H1 (cell line): Measurements from ENCODE around the gene TM4SF18. TPM values are rescaled to one million over a fixed set of nuclear protein-coding genes. Genes with fewer than 3 reads are reported as not detected.

Experiments
- CTCF ChIA-PET: fragments of 300-600 bp; sonication (Branson Sonifier 250); formaldehyde crosslinking; loops from one replicate; lab custom pipeline; 2021; ENCODE audit not compliant: partially characterized antibody; lab: Charles Lee
- POLR2A ChIA-PET: fragments of 300-600 bp; sonication (Branson Sonifier 250); formaldehyde crosslinking; loops from one replicate; lab custom pipeline; 2021; ENCODE audit warnings: inconsistent platforms; ENCODE audit not compliant: partially characterized antibody; lab: Charles Lee
- DNase-seq, 2 experiments: peaks; one replicate each; pipeline versions ENCODE4 v3.0.0 to v3.0.0-alpha.2; 2010 to 2022; ENCODE audit warnings: low spot score in 2 of 2, low read depth in 1 of 2, mixed read lengths in 1 of 2
- FAIRE-seq: peaks from 2 replicates; lab custom pipeline; 2011; peaks lifted over from hg19 to GRCh38; lab: Jason Lieb, UNC
- H2AFZ ChIP-seq: 2 replicates; pipeline ENCODE4 v1.8.1; 2012; ENCODE audit warnings: low read length, inconsistent platforms
- H2AK5ac ChIP-seq: 2 replicates; pipeline ENCODE4 v1.6.1; 2013; ENCODE audit warnings: low read depth, low read length
- H2BK120ac ChIP-seq: replicated peaks from 2 replicates; pipeline ENCODE3; 2013; ENCODE audit warnings: low read depth, low read length, inconsistent platforms
- H2BK12ac ChIP-seq: 2 replicates; pipeline ENCODE4 v1.6.1; 2013; ENCODE audit warnings: low read depth, low read length
- H2BK15ac ChIP-seq: 2 replicates; pipeline ENCODE4 v1.6.1; 2013; ENCODE audit warnings: low read length
- H2BK20ac ChIP-seq: 2 replicates; pipeline ENCODE4 v1.6.1; 2013; ENCODE audit warnings: low read length
- H2BK5ac ChIP-seq: 2 replicates; pipeline ENCODE4 v1.6.1; 2013; ENCODE audit warnings: low read depth, low read length
- H3K14ac ChIP-seq: 2 replicates; pipeline ENCODE4 v1.6.1; 2013; ENCODE audit warnings: inconsistent platforms; ENCODE audit not compliant: insufficient read length
- H3K18ac ChIP-seq: 2 replicates; pipeline ENCODE4 v1.6.1; 2013; ENCODE audit warnings: low read length; ENCODE audit errors: extremely low read depth
- H3K23ac ChIP-seq: 2 replicates; pipeline ENCODE4 v1.6.1; 2013; ENCODE audit warnings: inconsistent platforms; ENCODE audit not compliant: insufficient read length
- H3K23me2 ChIP-seq: 2 replicates; pipeline ENCODE4 v1.6.1; 2013; ENCODE audit warnings: low read depth, low read length
- H3K27ac ChIP-seq: 2 replicates; pipeline ENCODE4 v1.6.1; 2011; ENCODE audit warnings: low read depth, low read length, inconsistent platforms
- H3K27me3 ChIP-seq, 4 experiments: replicated peaks in 1 of 4; 1 replicate in 1 of 4; 2 replicates in 3 of 4; pipeline versions ENCODE4 v1.6.1 to v1.8.1; 2011 to 2013; ENCODE audit warnings: low read length in 3 of 4, mild to moderate bottlenecking in 3 of 4, inconsistent platforms in 2 of 4, mixed read lengths in 2 of 4, moderate library complexity in 1 of 4; ENCODE audit not compliant: control insufficient read depth in 3 of 4, insufficient read depth in 3 of 4; ENCODE audit errors: extremely low read depth in 1 of 4
- H3K36me3 ChIP-seq, 4 experiments: 2 replicates each; pipeline versions ENCODE4 v1.6.1 to v1.8.1; 2011 to 2013; ENCODE audit warnings: mild to moderate bottlenecking in 4 of 4, low read length in 3 of 4, moderate library complexity in 2 of 4, control low read depth in 1 of 4, inconsistent platforms in 1 of 4; ENCODE audit not compliant: insufficient read depth in 4 of 4, control insufficient read depth in 2 of 4
- H3K4ac ChIP-seq: replicated peaks from 2 replicates; pipeline ENCODE3; 2013; ENCODE audit warnings: low read length, low read depth, mixed read lengths, inconsistent platforms; ENCODE audit not compliant: insufficient read length
- H3K4me1 ChIP-seq, 4 experiments: replicated peaks in 1 of 4; 1 replicate in 1 of 4; 2 replicates in 3 of 4; pipeline versions ENCODE4 v1.6.1 to v1.8.1; 2011 to 2013; ENCODE audit warnings: low read length in 3 of 4, inconsistent platforms in 2 of 4, mixed read lengths in 1 of 4; ENCODE audit not compliant: insufficient read depth in 4 of 4, control insufficient read depth in 3 of 4
- H3K4me2 ChIP-seq, 2 experiments: 2 replicates each; pipeline versions ENCODE4 v1.6.1 to v1.8.1; 2011 to 2013; ENCODE audit warnings: low read depth in 2 of 2, low read length in 2 of 2, control low read depth in 1 of 2, inconsistent platforms in 1 of 2, mild to moderate bottlenecking in 1 of 2; ENCODE audit not compliant: insufficient read depth in 1 of 2
- H3K4me3 ChIP-seq, 4 experiments: fragments of 200-600, 300-600 bp in 1 of 4; sonication (generic), shearing (Covaris generic), sonication (Bioruptor Twin) in 1 of 4; 2 replicates each; pipeline versions ENCODE4 v1.5.1 to v1.8.1; 2011 to 2016; ENCODE audit warnings: low read length in 4 of 4, low read depth in 3 of 4, control low read depth in 2 of 4, inconsistent platforms in 2 of 4, mild to moderate bottlenecking in 2 of 4, mixed read lengths in 1 of 4, moderate library complexity in 1 of 4; ENCODE audit not compliant: insufficient read depth in 2 of 4; ENCODE audit errors: extremely low read depth in 1 of 4
- H3K56ac ChIP-seq: replicated peaks from 2 replicates; pipeline ENCODE3; 2013; ENCODE audit warnings: low read depth, mild to moderate bottlenecking, mixed read lengths, low read length, inconsistent platforms; ENCODE audit not compliant: insufficient read length
- H3K79me1 ChIP-seq: 2 replicates; pipeline ENCODE4 v1.6.1; 2013; ENCODE audit warnings: low read depth, low read length, control low read depth
- H3K79me2 ChIP-seq, 2 experiments: 2 replicates each; pipeline versions ENCODE4 v1.6.1 to v1.8.1; 2012 to 2013; ENCODE audit warnings: low read length in 2 of 2, mild to moderate bottlenecking in 2 of 2, inconsistent platforms in 1 of 2; ENCODE audit not compliant: insufficient read depth in 2 of 2, control insufficient read depth in 1 of 2
- H3K9ac ChIP-seq, 4 experiments: replicated peaks in 1 of 4; 1 replicate in 1 of 4; 2 replicates in 3 of 4; pipeline versions ENCODE4 v1.6.1 to v1.8.1; 2011 to 2013; ENCODE audit warnings: low read depth in 3 of 4, low read length in 3 of 4, control low read depth in 2 of 4, mild to moderate bottlenecking in 2 of 4, moderate library complexity in 2 of 4, inconsistent platforms in 1 of 4; ENCODE audit errors: extremely low read depth in 1 of 4
- H3K9me3 ChIP-seq, 2 experiments: 2 replicates each; pipeline versions ENCODE4 v1.6.1 to v1.8.1; 2012 to 2013; ENCODE audit warnings: mild to moderate bottlenecking in 2 of 2, moderate library complexity in 2 of 2, control low read depth in 1 of 2, inconsistent platforms in 1 of 2, low read depth in 1 of 2, low read length in 1 of 2, mixed read lengths in 1 of 2; ENCODE audit not compliant: insufficient read depth in 2 of 2
- H4K20me1 ChIP-seq, 2 experiments: replicated peaks in 1 of 2; 2 replicates each; pipeline versions ENCODE3 to v1.8.1; 2011 to 2013; ENCODE audit warnings: inconsistent platforms in 2 of 2, low read length in 2 of 2, mild to moderate bottlenecking in 1 of 2; ENCODE audit not compliant: insufficient read depth in 2 of 2, control insufficient read depth in 1 of 2
- H4K5ac ChIP-seq: 2 replicates; pipeline ENCODE4 v1.6.1; 2013; ENCODE audit warnings: low read length, low read depth, mixed read lengths, inconsistent platforms; ENCODE audit not compliant: insufficient read length
- H4K8ac ChIP-seq: 2 replicates; pipeline ENCODE4 v1.8.0; 2013; ENCODE audit warnings: mild to moderate bottlenecking, moderate library complexity, low read length, inconsistent platforms; ENCODE audit not compliant: insufficient read depth; ENCODE audit errors: extremely low read depth
- H4K91ac ChIP-seq: replicated peaks from 2 replicates; pipeline ENCODE3; 2013; ENCODE audit warnings: low read length, mixed read lengths, inconsistent platforms; ENCODE audit not compliant: insufficient read length
- ASH2L ChIP-seq: fragments of 200-600, 300-600 bp; sonication (generic); IDR thresholded peaks from one replicate; pipeline ENCODE4 v1.7.1; 2017; ENCODE audit warnings: low read length
- CHD2 ChIP-seq: IDR thresholded peaks from 2 replicates; pipeline ENCODE4 v1.6.1; 2012; ENCODE audit warnings: low read length, improper control_type of control experiment
- EGR1 ChIP-seq: IDR thresholded peaks from 2 replicates; pipeline ENCODE4 v1.6.1; 2011; ENCODE audit warnings: low read depth, low read length, borderline replicate concordance
- GABPA ChIP-seq: IDR thresholded peaks from 2 replicates; pipeline ENCODE4 v1.6.1; 2011; ENCODE audit warnings: mild to moderate bottlenecking, low read length, moderate library complexity, borderline replicate concordance; ENCODE audit not compliant: insufficient read depth
- NANOG ChIP-seq: IDR thresholded peaks from 2 replicates; pipeline ENCODE4 v1.6.1; 2011; ENCODE audit warnings: low read length, low read depth, mild to moderate bottlenecking, inconsistent platforms; ENCODE audit not compliant: insufficient read depth, poor library complexity, severe bottlenecking
- RBBP5 ChIP-seq: IDR thresholded peaks from 2 replicates; pipeline ENCODE4 v1.7.1; 2012; ENCODE audit warnings: low read depth, mild to moderate bottlenecking, inconsistent platforms, low read length, moderate library complexity, borderline replicate concordance
- RNF2 ChIP-seq: fragments of 200-900, 300-1000 bp; sonication (generic); IDR thresholded peaks from 2 replicates; pipeline ENCODE4 v1.7.1; 2016; ENCODE audit warnings: borderline replicate concordance, low read depth, mild to moderate bottlenecking, antibody characterized with exemption, low read length; ENCODE audit not compliant: poor library complexity, severe bottlenecking; ENCODE audit errors: missing control alignments
- SP4 ChIP-seq: IDR thresholded peaks from 2 replicates; pipeline ENCODE4 v1.6.1; 2012; ENCODE audit warnings: low read length, inconsistent platforms
- SUZ12 ChIP-seq: fragments of 200-600 bp; sonication (generic); IDR thresholded peaks from 2 replicates; pipeline ENCODE4 v1.6.1; 2012; ENCODE audit warnings: mild to moderate bottlenecking, inconsistent platforms, low read length, moderate library complexity, mixed read lengths
- YY1 ChIP-seq: IDR thresholded peaks from 2 replicates; pipeline ENCODE4 v1.6.1; 2011; ENCODE audit warnings: low read depth, mild to moderate bottlenecking, low read length
- ZNF274 ChIP-seq: IDR thresholded peaks from 2 replicates; pipeline ENCODE4 v1.7.0; 2012; ENCODE audit warnings: low read length, borderline replicate concordance; ENCODE audit errors: extremely low read depth
- WGBS, 2 experiments: shearing (Covaris generic) in 1 of 2; methylation state at CpG; one replicate each; pipeline versions ENCODE4 v1.1.6 to v1.1.7; 2013 to 2015; ENCODE audit warnings: low lambda C conversion rate in 2 of 2, mixed read lengths in 2 of 2, inconsistent platforms in 1 of 2, low coverage in 1 of 2, missing lambda C conversion rate in 1 of 2; ENCODE audit not compliant: insufficient replicate concordance in 2 of 2, insufficient coverage in 1 of 2, insufficient read length in 1 of 2; ENCODE audit errors: extremely low coverage in 1 of 2, missing lambda C conversion rate in 1 of 2; 5-methylcytosine and 5-hydroxymethylcytosine counted together
- polyA plus RNA-seq, 7 experiments: library from polyadenylated mRNA; depleted of rRNA in 3 of 7; stranded (reverse) in 5 of 7; unstranded in 2 of 7; fragments of >200 nt in 5 of 7; fragments of 200-250 nt in 2 of 7; gene quantifications; 1 replicate in 5 of 7; 2 replicates in 1 of 7; 4 replicates in 1 of 7; pipeline versions ENCODE4 v1.2.1 to v1.2.3, GENCODE V29; 2011 to 2013; ENCODE audit warnings: missing spikeins in 2 of 7, mixed read lengths in 2 of 7
- total RNA-seq: library from RNA; stranded (reverse); fragmentation: NEBNext Ultra II Directional; extraction: Animal tissue kit (Norgen Biotek cat#: 25700); gene quantifications from 2 replicates; pipeline ENCODE4 v1.2.1, GENCODE V29; 2021
- TF ChIP-seq, protein P1 (sequence below): IDR thresholded peaks from 2 replicates; pipeline ENCODE4 v1.6.1; 2011; ENCODE audit warnings: low read length, improper control_type of control experiment

The TM4SF18 gene
- total and polyA plus RNA-seq, 2 of the 8 experiments (the other 6 are each of a cell fraction or from before 2014, with no cell fraction given): 2.9 to 13.6 TPM

GRCh38 chr3:149306751-149307434 lies 26.5 kb downstream of the TM4SF18 start:
- no peak overlapping the region for H3K18ac ChIP-seq
- no peak overlapping the region for H3K27ac ChIP-seq
- no peaks in the 10 kb centered on the region for H3K79me1 ChIP-seq
- H2BK120ac ChIP-seq: no peak overlapping the region
- TF ChIP-seq RNF2 (no peak), RBBP5 (no peak), CHD2 (no peak), YY1 (no peak), GABPA (no peak), NANOG (no peak), SP4 (no peak), SUZ12 (no peak), ZNF274 (no peak), ASH2L (no peak), EGR1 (no peak)
- TF ChIP-seq, protein P1, sequence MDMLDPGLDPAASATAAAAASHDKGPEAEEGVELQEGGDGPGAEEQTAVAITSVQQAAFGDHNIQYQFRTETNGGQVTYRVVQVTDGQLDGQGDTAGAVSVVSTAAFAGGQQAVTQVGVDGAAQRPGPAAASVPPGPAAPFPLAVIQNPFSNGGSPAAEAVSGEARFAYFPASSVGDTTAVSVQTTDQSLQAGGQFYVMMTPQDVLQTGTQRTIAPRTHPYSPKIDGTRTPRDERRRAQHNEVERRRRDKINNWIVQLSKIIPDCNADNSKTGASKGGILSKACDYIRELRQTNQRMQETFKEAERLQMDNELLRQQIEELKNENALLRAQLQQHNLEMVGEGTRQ: no peak
- TF ChIP-seq, all 59 proteins: peak for 0
- CTCF ChIA-PET: interaction anchor here (0.7 to 1.5 kb wide), 3 partner anchors 14 to 187 kb away, joined by 3 to 5 read pairs (median 3); no protein-coding TSS in a partner anchor
- Histone ChIP-seq H2AFZ (no peak overlapping the region), H2BK5ac (no peak overlapping the region), H3K23ac (no peak overlapping the region), H3K9ac (no peak overlapping the region), H3K4me3 (no peak overlapping the region), H3K56ac (no peak overlapping the region), H2BK20ac (no peak overlapping the region; the same call in 1 of the 2 replicates), H2BK15ac (no peak overlapping the region), H4K8ac (no peak overlapping the region), H3K27me3 (no peaks in the 10 kb centered on the region), H4K20me1 (no peaks in the 10 kb centered on the region), H3K79me2 (no peaks in the 10 kb centered on the region), H3K36me3 (no peaks in the 10 kb centered on the region), H2BK12ac (no peak overlapping the region), H3K4ac (no peak overlapping the region), H2AK5ac (no peak overlapping the region), H3K14ac (no peak overlapping the region), H3K23me2 (no peaks in the 10 kb centered on the region), H3K4me2 (no peak overlapping the region), H4K5ac (no peak overlapping the region), H3K9me3 (no peaks in the 10 kb centered on the region), H4K91ac (no peak overlapping the region), H3K4me1 (no peaks in the 10 kb centered on the region)
- POLR2A ChIA-PET: no interaction called here
- WGBS, 2 experiments: 88% methylated on average over 2 of the region's 2 CpGs; no CpG with 5 or more reads in 1 of the 2 experiments
- DNase-seq (no peak), FAIRE-seq (no peak)
